ENCODE measurements around the gene MOXD1.

DNA sequence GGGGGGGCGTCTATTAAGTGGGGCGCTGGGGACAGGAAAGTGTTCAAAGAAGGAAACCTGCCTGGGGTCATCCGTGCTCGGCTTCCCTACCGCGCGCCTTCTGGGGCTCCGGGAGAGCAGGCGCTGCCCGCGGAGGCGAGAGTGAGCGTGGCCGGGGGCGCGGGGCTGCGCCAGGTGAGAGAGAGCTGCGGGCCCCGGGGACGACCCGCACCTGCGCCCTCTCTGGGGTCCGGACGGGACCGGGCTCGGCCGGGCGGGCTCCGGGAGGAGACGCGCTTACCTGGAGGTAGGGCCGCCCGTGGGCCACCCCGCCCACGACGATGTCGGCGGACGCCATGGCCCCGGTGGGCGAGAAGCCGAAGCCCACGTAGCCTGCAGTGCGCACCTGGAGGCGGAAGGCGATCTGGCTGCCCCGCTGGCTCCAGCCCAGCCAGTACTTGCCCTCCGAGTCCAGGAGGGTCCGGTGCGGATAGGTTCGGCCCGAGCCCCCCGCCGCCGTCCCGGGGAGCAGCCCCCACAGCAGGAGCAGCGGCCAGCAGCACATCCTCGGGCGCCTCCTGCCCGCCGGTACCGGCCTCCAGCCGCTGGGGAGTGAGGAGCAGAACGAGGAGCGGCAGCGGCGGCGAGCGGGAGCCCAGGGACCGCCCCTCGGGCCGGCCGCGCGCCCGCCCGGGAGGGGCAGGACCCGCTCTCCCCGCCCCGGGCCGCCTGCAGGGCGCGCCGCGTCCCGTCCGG lies at the start of gene MOXD1:
- TF ChIP-seq, protein P1, sequence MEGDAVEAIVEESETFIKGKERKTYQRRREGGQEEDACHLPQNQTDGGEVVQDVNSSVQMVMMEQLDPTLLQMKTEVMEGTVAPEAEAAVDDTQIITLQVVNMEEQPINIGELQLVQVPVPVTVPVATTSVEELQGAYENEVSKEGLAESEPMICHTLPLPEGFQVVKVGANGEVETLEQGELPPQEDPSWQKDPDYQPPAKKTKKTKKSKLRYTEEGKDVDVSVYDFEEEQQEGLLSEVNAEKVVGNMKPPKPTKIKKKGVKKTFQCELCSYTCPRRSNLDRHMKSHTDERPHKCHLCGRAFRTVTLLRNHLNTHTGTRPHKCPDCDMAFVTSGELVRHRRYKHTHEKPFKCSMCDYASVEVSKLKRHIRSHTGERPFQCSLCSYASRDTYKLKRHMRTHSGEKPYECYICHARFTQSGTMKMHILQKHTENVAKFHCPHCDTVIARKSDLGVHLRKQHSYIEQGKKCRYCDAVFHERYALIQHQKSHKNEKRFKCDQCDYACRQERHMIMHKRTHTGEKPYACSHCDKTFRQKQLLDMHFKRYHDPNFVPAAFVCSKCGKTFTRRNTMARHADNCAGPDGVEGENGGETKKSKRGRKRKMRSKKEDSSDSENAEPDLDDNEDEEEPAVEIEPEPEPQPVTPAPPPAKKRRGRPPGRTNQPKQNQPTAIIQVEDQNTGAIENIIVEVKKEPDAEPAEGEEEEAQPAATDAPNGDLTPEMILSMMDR (IDR thresholded peaks at IDR 0.05) = no peak
- TF ChIP-seq POLR2A (IDR thresholded peaks at IDR 0.05) = peak in 1 of 2 donors; percentile 43
- TF ChIP-seq POLR2AphosphoS5 (IDR thresholded peaks at IDR 0.05; ENCODE audit: insufficient read depth in 1 of 2, low read depth in 1 of 2) = peak in 1 of 2 donors; percentile 70

All from vagina (tissue), 2 donors.